Fibroblast of skin of scalp (primary cell): Measurements from ENCODE around the gene GPR31.

Experiments
- DNase-seq: peaks from one replicate; pipeline ENCODE4 v3.0.0-alpha.2; 2013

The GPR31 gene

GRCh38 chr6:167137081-167137480, 20.7 kb downstream of the GPR31 start:
- DNase-seq: no peak

- no peak for DNase-seq
These were observed 21.4 kb downstream of the GPR31 start for GRCh38 chr6:167136376-167136775.

GRCh38 chr6:167134448-167135328, 23.1 kb downstream of the GPR31 start:
- no peak for DNase-seq

- no peak for DNase-seq
These were observed 26.8 kb downstream of the GPR31 start for GRCh38 chr6:167130712-167131684.

GRCh38 chr6:167130008-167130677, 27.6 kb downstream of the GPR31 start:
- no peak for DNase-seq

- DNase-seq: no peak
These were observed 28.2 kb downstream of the GPR31 start for GRCh38 chr6:167129562-167129961.

GRCh38 chr6:167129159-167129558, 28.6 kb downstream of the GPR31 start:
- no peak for DNase-seq

- no peak for DNase-seq
These were observed 29.8 kb downstream of the GPR31 start for GRCh38 chr6:167127785-167128531.

GRCh38 chr6:167125855-167126349, 31.9 kb downstream of the GPR31 start:
- DNase-seq: no peak

- DNase-seq: no peak
These were observed 32.4 kb downstream of the GPR31 start for GRCh38 chr6:167125410-167125809.

GRCh38 chr6:167124753-167125152, 33.0 kb downstream of the GPR31 start:
- no peak for DNase-seq

GRCh38 chr6:167122827-167123657, 34.7 kb downstream of the GPR31 start, which contains the start of gene CCR6:
CCR6 (plus strand) TSS chr6:167123096; CDS start chr6:167136135, 13,039 bp downstream.
- DNase-seq: no peak

GRCh38 chr6:167122041-167122826, 35.5 kb downstream of the GPR31 start:
- DNase-seq: no peak

- DNase-seq: no peak
These were observed 36.4 kb downstream of the GPR31 start for GRCh38 chr6:167121335-167121841.

- DNase-seq: no peak
These were observed 37.2 kb downstream of the GPR31 start for GRCh38 chr6:167120583-167120903.

- no peak for DNase-seq
These were observed 37.9 kb downstream of the GPR31 start for GRCh38 chr6:167119670-167120582.

GRCh38 chr6:167118839-167119238, 38.9 kb downstream of the GPR31 start:
- DNase-seq: no peak

- DNase-seq: no peak
These were observed 39.8 kb downstream of the GPR31 start for GRCh38 chr6:167118006-167118405.

- no peak for DNase-seq
These were observed 40.9 kb downstream of the GPR31 start for GRCh38 chr6:167116838-167117228.
